H1 (cell line): Measurements from ENCODE around the gene CCDC175. TPM values are rescaled to one million over a fixed set of nuclear protein-coding genes. Genes with fewer than 3 reads are reported as not detected.

ENCODE experiments used
- CTCF ChIA-PET: fragments of 300-600 bp; sonication (Branson Sonifier 250); formaldehyde crosslinking; loops from one replicate; lab custom pipeline; 2021; ENCODE audit not compliant: partially characterized antibody; lab: Charles Lee
- POLR2A ChIA-PET: fragments of 300-600 bp; sonication (Branson Sonifier 250); formaldehyde crosslinking; loops from one replicate; lab custom pipeline; 2021; ENCODE audit warnings: inconsistent platforms; ENCODE audit not compliant: partially characterized antibody; lab: Charles Lee
- DNase-seq, 2 experiments: peaks; one replicate each; pipeline versions ENCODE4 v3.0.0 to v3.0.0-alpha.2; 2010 to 2022; ENCODE audit warnings: low spot score in 2 of 2, low read depth in 1 of 2, mixed read lengths in 1 of 2
- FAIRE-seq: peaks from 2 replicates; lab custom pipeline; 2011; peaks lifted over from hg19 to GRCh38; lab: Jason Lieb, UNC
- H2AFZ ChIP-seq: 2 replicates; pipeline ENCODE4 v1.8.1; 2012; ENCODE audit warnings: low read length, inconsistent platforms
- H2AK5ac ChIP-seq: 2 replicates; pipeline ENCODE4 v1.6.1; 2013; ENCODE audit warnings: low read depth, low read length
- H2BK120ac ChIP-seq: replicated peaks from 2 replicates; pipeline ENCODE3; 2013; ENCODE audit warnings: low read depth, low read length, inconsistent platforms
- H2BK12ac ChIP-seq: 2 replicates; pipeline ENCODE4 v1.6.1; 2013; ENCODE audit warnings: low read depth, low read length
- H2BK15ac ChIP-seq: 2 replicates; pipeline ENCODE4 v1.6.1; 2013; ENCODE audit warnings: low read length
- H2BK20ac ChIP-seq: 2 replicates; pipeline ENCODE4 v1.6.1; 2013; ENCODE audit warnings: low read length
- H2BK5ac ChIP-seq: 2 replicates; pipeline ENCODE4 v1.6.1; 2013; ENCODE audit warnings: low read depth, low read length
- H3K14ac ChIP-seq: 2 replicates; pipeline ENCODE4 v1.6.1; 2013; ENCODE audit warnings: inconsistent platforms; ENCODE audit not compliant: insufficient read length
- H3K18ac ChIP-seq: 2 replicates; pipeline ENCODE4 v1.6.1; 2013; ENCODE audit warnings: low read length; ENCODE audit errors: extremely low read depth
- H3K23ac ChIP-seq: 2 replicates; pipeline ENCODE4 v1.6.1; 2013; ENCODE audit warnings: inconsistent platforms; ENCODE audit not compliant: insufficient read length
- H3K23me2 ChIP-seq: 2 replicates; pipeline ENCODE4 v1.6.1; 2013; ENCODE audit warnings: low read depth, low read length
- H3K27ac ChIP-seq: 2 replicates; pipeline ENCODE4 v1.6.1; 2011; ENCODE audit warnings: low read depth, low read length, inconsistent platforms
- H3K27me3 ChIP-seq, 4 experiments: replicated peaks in 1 of 4; 1 replicate in 1 of 4; 2 replicates in 3 of 4; pipeline versions ENCODE4 v1.6.1 to v1.8.1; 2011 to 2013; ENCODE audit warnings: low read length in 3 of 4, mild to moderate bottlenecking in 3 of 4, inconsistent platforms in 2 of 4, mixed read lengths in 2 of 4, moderate library complexity in 1 of 4; ENCODE audit not compliant: control insufficient read depth in 3 of 4, insufficient read depth in 3 of 4; ENCODE audit errors: extremely low read depth in 1 of 4
- H3K36me3 ChIP-seq, 4 experiments: 2 replicates each; pipeline versions ENCODE4 v1.6.1 to v1.8.1; 2011 to 2013; ENCODE audit warnings: mild to moderate bottlenecking in 4 of 4, low read length in 3 of 4, moderate library complexity in 2 of 4, control low read depth in 1 of 4, inconsistent platforms in 1 of 4; ENCODE audit not compliant: insufficient read depth in 4 of 4, control insufficient read depth in 2 of 4
- H3K4ac ChIP-seq: replicated peaks from 2 replicates; pipeline ENCODE3; 2013; ENCODE audit warnings: low read length, low read depth, mixed read lengths, inconsistent platforms; ENCODE audit not compliant: insufficient read length
- H3K4me1 ChIP-seq, 4 experiments: replicated peaks in 1 of 4; 1 replicate in 1 of 4; 2 replicates in 3 of 4; pipeline versions ENCODE4 v1.6.1 to v1.8.1; 2011 to 2013; ENCODE audit warnings: low read length in 3 of 4, inconsistent platforms in 2 of 4, mixed read lengths in 1 of 4; ENCODE audit not compliant: insufficient read depth in 4 of 4, control insufficient read depth in 3 of 4
- H3K4me2 ChIP-seq, 2 experiments: 2 replicates each; pipeline versions ENCODE4 v1.6.1 to v1.8.1; 2011 to 2013; ENCODE audit warnings: low read depth in 2 of 2, low read length in 2 of 2, control low read depth in 1 of 2, inconsistent platforms in 1 of 2, mild to moderate bottlenecking in 1 of 2; ENCODE audit not compliant: insufficient read depth in 1 of 2
- H3K4me3 ChIP-seq, 4 experiments: fragments of 200-600, 300-600 bp in 1 of 4; sonication (generic), shearing (Covaris generic), sonication (Bioruptor Twin) in 1 of 4; 2 replicates each; pipeline versions ENCODE4 v1.5.1 to v1.8.1; 2011 to 2016; ENCODE audit warnings: low read length in 4 of 4, low read depth in 3 of 4, control low read depth in 2 of 4, inconsistent platforms in 2 of 4, mild to moderate bottlenecking in 2 of 4, mixed read lengths in 1 of 4, moderate library complexity in 1 of 4; ENCODE audit not compliant: insufficient read depth in 2 of 4; ENCODE audit errors: extremely low read depth in 1 of 4
- H3K56ac ChIP-seq: replicated peaks from 2 replicates; pipeline ENCODE3; 2013; ENCODE audit warnings: low read depth, mild to moderate bottlenecking, mixed read lengths, low read length, inconsistent platforms; ENCODE audit not compliant: insufficient read length
- H3K79me1 ChIP-seq: 2 replicates; pipeline ENCODE4 v1.6.1; 2013; ENCODE audit warnings: low read depth, low read length, control low read depth
- H3K79me2 ChIP-seq, 2 experiments: 2 replicates each; pipeline versions ENCODE4 v1.6.1 to v1.8.1; 2012 to 2013; ENCODE audit warnings: low read length in 2 of 2, mild to moderate bottlenecking in 2 of 2, inconsistent platforms in 1 of 2; ENCODE audit not compliant: insufficient read depth in 2 of 2, control insufficient read depth in 1 of 2
- H3K9ac ChIP-seq, 4 experiments: replicated peaks in 1 of 4; 1 replicate in 1 of 4; 2 replicates in 3 of 4; pipeline versions ENCODE4 v1.6.1 to v1.8.1; 2011 to 2013; ENCODE audit warnings: low read depth in 3 of 4, low read length in 3 of 4, control low read depth in 2 of 4, mild to moderate bottlenecking in 2 of 4, moderate library complexity in 2 of 4, inconsistent platforms in 1 of 4; ENCODE audit errors: extremely low read depth in 1 of 4
- H3K9me3 ChIP-seq, 2 experiments: 2 replicates each; pipeline versions ENCODE4 v1.6.1 to v1.8.1; 2012 to 2013; ENCODE audit warnings: mild to moderate bottlenecking in 2 of 2, moderate library complexity in 2 of 2, control low read depth in 1 of 2, inconsistent platforms in 1 of 2, low read depth in 1 of 2, low read length in 1 of 2, mixed read lengths in 1 of 2; ENCODE audit not compliant: insufficient read depth in 2 of 2
- H4K20me1 ChIP-seq, 2 experiments: replicated peaks in 1 of 2; 2 replicates each; pipeline versions ENCODE3 to v1.8.1; 2011 to 2013; ENCODE audit warnings: inconsistent platforms in 2 of 2, low read length in 2 of 2, mild to moderate bottlenecking in 1 of 2; ENCODE audit not compliant: insufficient read depth in 2 of 2, control insufficient read depth in 1 of 2
- H4K5ac ChIP-seq: 2 replicates; pipeline ENCODE4 v1.6.1; 2013; ENCODE audit warnings: low read length, low read depth, mixed read lengths, inconsistent platforms; ENCODE audit not compliant: insufficient read length
- H4K8ac ChIP-seq: 2 replicates; pipeline ENCODE4 v1.8.0; 2013; ENCODE audit warnings: mild to moderate bottlenecking, moderate library complexity, low read length, inconsistent platforms; ENCODE audit not compliant: insufficient read depth; ENCODE audit errors: extremely low read depth
- H4K91ac ChIP-seq: replicated peaks from 2 replicates; pipeline ENCODE3; 2013; ENCODE audit warnings: low read length, mixed read lengths, inconsistent platforms; ENCODE audit not compliant: insufficient read length
- RAD21 ChIP-seq, 2 experiments: IDR thresholded peaks in 1 of 2; conservative IDR thresholded peaks in 1 of 2; 2 replicates each; pipeline ENCODE4 v1.6.1; 2011; ENCODE audit warnings: low read depth in 2 of 2, low read length in 2 of 2, improper control_type of control experiment in 1 of 2, inconsistent platforms in 1 of 2, mild to moderate bottlenecking in 1 of 2, moderate library complexity in 1 of 2
- SIX5 ChIP-seq: IDR thresholded peaks from 2 replicates; pipeline ENCODE4 v1.6.1; 2011; ENCODE audit warnings: mild to moderate bottlenecking, low read depth, low read length
- TAF7 ChIP-seq: optimal IDR thresholded peaks from 2 replicates; pipeline ENCODE3; 2011; ENCODE audit warnings: low read depth, mild to moderate bottlenecking, inconsistent platforms, low read length, moderate library complexity, borderline replicate concordance
- WGBS, 2 experiments: shearing (Covaris generic) in 1 of 2; methylation state at CpG; one replicate each; pipeline versions ENCODE4 v1.1.6 to v1.1.7; 2013 to 2015; ENCODE audit warnings: low lambda C conversion rate in 2 of 2, mixed read lengths in 2 of 2, inconsistent platforms in 1 of 2, low coverage in 1 of 2, missing lambda C conversion rate in 1 of 2; ENCODE audit not compliant: insufficient replicate concordance in 2 of 2, insufficient coverage in 1 of 2, insufficient read length in 1 of 2; ENCODE audit errors: extremely low coverage in 1 of 2, missing lambda C conversion rate in 1 of 2; 5-methylcytosine and 5-hydroxymethylcytosine counted together
- polyA plus RNA-seq, 7 experiments: library from polyadenylated mRNA; depleted of rRNA in 3 of 7; stranded (reverse) in 5 of 7; unstranded in 2 of 7; fragments of >200 nt in 5 of 7; fragments of 200-250 nt in 2 of 7; gene quantifications; 1 replicate in 5 of 7; 2 replicates in 1 of 7; 4 replicates in 1 of 7; pipeline versions ENCODE4 v1.2.1 to v1.2.3, GENCODE V29; 2011 to 2013; ENCODE audit warnings: missing spikeins in 2 of 7, mixed read lengths in 2 of 7
- total RNA-seq: library from RNA; stranded (reverse); fragmentation: NEBNext Ultra II Directional; extraction: Animal tissue kit (Norgen Biotek cat#: 25700); gene quantifications from 2 replicates; pipeline ENCODE4 v1.2.1, GENCODE V29; 2021

The CCDC175 gene
- total and polyA plus RNA-seq, 2 of the 8 experiments (the other 6 are each of a cell fraction or from before 2014, with no cell fraction given): 0.19 TPM; not detected in 1

- no peak overlapping the region for H3K4ac ChIP-seq
- H2BK20ac ChIP-seq: no peak overlapping the region
- 81% methylated on average over 2 of the region's 2 CpGs; no CpG with 5 or more reads in 1 of the 2 experiments for whole genome bisulfite sequencing, 2 experiments
- H4K5ac ChIP-seq: no peak overlapping the region
- DNase-seq (no peak), FAIRE-seq (no peak)
- no peak overlapping the region for H4K8ac ChIP-seq
- no peak overlapping the region for H2BK5ac ChIP-seq
- no peak overlapping the region for H3K56ac ChIP-seq
- no peak overlapping the region for H3K4me3 ChIP-seq
- H2AFZ ChIP-seq: no peak overlapping the region
- H3K18ac ChIP-seq: no peak overlapping the region
- H3K9ac ChIP-seq: no peak overlapping the region
- no peak overlapping the region for H2BK12ac ChIP-seq
- no peak for TF ChIP-seq SIX5
- TF ChIP-seq TAF7: no peak
- no peak for TF ChIP-seq RAD21 (IDR thresholded peaks at IDR 0.05 in 1 of 2, conservative IDR thresholded peaks at IDR 0.05 in 1 of 2; ENCODE audit: low read depth in 2 of 2, low read length in 2 of 2)
- peaks cover 0 to 3% (median 0%) of the 10 kb centered on the region in 4 experiments; a peak in 1 of 7 replicates for H3K4me1 ChIP-seq
- POLR2A ChIA-PET: no interaction called here
- peaks cover 10 to 14% of the 10 kb centered on the region in 2 experiments; a peak in 3 of 4 replicates for H3K9me3 ChIP-seq
- H2BK120ac ChIP-seq: no peak overlapping the region
- H2AK5ac ChIP-seq: no peak overlapping the region
- CTCF ChIA-PET: interaction anchor here (1.3 to 1.6 kb wide), 3 partner anchors 29 to 35 kb away, joined by 3 to 5 read pairs (median 4); partner anchors contain the start of gene CCDC175
- H3K14ac ChIP-seq: no peak overlapping the region
- no peaks in the 10 kb centered on the region; a peak in 1 of 8 replicates for H3K36me3 ChIP-seq
- H3K27me3 ChIP-seq: no peaks in the 10 kb centered on the region
- H4K20me1 ChIP-seq: no peaks in the 10 kb centered on the region
- H3K79me1 ChIP-seq: no peaks in the 10 kb centered on the region
- H2BK15ac ChIP-seq: no peak overlapping the region
- no peak overlapping the region for H3K23ac ChIP-seq
- no peaks in the 10 kb centered on the region for H3K79me2 ChIP-seq
- H3K27ac ChIP-seq: no peak overlapping the region
- H3K4me2 ChIP-seq: no peak overlapping the region
- no peak overlapping the region for H4K91ac ChIP-seq
- no peaks in the 10 kb centered on the region for H3K23me2 ChIP-seq
Measured at GRCh38 chr14:59547310-59547709, 29.3 kb downstream of the CCDC175 start.
